SKM-1 (cell line): ENCODE results near the gene PARN.
"Not testable (repeated sequence)": the region's sequence is repeated elsewhere in the genome, so short reads cannot be mapped to it uniquely, and the experiment has no call there.

Experiments
- DNase-seq: peaks from one replicate; lab custom pipeline; 2025; ENCODE audit not compliant: unreplicated experiment; lab: John Stamatoyannopoulos, UW

Gene PARN, protein sequence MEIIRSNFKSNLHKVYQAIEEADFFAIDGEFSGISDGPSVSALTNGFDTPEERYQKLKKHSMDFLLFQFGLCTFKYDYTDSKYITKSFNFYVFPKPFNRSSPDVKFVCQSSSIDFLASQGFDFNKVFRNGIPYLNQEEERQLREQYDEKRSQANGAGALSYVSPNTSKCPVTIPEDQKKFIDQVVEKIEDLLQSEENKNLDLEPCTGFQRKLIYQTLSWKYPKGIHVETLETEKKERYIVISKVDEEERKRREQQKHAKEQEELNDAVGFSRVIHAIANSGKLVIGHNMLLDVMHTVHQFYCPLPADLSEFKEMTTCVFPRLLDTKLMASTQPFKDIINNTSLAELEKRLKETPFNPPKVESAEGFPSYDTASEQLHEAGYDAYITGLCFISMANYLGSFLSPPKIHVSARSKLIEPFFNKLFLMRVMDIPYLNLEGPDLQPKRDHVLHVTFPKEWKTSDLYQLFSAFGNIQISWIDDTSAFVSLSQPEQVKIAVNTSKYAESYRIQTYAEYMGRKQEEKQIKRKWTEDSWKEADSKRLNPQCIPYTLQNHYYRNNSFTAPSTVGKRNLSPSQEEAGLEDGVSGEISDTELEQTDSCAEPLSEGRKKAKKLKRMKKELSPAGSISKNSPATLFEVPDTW

GRCh38 chr16:14629919-14630619, at the start of gene PARN:
Gene PARN, minus strand, starts transcription at chr16:14630260. Its CDS starts 135 bp downstream, at chr16:14630125.
- DNase-seq: peak; percentile 95

DNA sequence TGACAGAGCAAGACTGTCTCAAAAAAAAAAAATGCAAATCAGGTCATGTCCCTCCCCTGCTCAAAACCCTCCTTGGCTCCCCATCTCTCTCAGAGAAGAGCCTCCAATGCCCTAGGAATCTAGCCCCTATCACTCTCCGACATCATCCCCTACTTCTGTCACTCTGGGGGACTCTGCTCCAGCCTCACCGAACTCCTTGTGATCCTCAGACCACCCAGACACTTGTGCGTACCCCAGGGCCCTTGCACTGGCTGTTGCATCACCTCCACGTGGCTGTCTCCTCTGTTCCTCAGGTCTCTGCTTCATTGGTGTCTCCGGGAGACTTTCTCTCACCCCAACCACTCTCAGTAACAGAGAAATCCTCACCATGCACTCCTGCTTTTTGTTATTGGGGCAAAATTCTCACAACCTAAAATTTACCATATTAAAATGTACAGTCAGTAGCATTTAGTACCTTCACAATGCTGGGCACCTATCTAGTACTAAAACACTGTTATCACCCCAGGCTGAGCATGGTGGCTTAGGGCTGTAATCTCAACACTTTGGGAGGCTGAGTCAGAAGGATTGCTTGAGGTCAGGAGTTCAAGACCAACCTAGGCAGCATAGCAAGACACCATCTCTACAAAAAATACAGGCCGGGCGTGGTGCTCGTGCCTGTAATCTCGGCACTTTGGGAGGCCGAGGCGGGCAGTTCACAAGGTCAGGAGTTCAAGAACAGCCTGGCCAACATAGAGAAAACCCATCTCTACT, 48.9 kb upstream of the PARN start:
- no peak for DNase-seq

- no peak for DNase-seq
Observed at GRCh38 chr16:14677627-14678026, 47.6 kb upstream of the PARN start.

- DNase-seq: no peak
Observed at GRCh38 chr16:14676633-14677032, 46.6 kb upstream of the PARN start.

- DNase-seq: no peak
Observed at GRCh38 chr16:14672403-14672971, 42.4 kb upstream of the PARN start.

DNA sequence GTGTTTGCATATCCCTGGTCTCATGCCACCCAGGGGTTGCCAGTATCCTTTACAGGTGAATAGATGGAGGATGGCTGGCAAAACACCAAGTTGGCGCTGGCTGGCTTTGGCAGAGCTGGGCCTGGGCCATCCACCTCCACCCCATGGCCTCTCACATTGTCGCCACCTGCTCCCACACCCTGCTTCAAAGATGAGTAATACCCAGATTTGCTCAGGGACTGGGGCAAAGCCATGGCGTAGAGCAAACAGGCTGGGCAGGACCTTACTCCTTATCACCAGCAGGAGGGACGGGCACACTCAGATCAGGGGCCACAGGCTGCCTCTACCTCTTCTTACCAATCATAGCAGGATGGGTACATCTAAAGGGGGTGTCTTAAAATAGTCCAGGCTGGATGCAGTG, 39.7 kb upstream of the PARN start:
- DNase-seq: no peak

GRCh38 chr16:14668556-14669223, 38.6 kb upstream of the PARN start:
- DNase-seq: no peak

GRCh38 chr16:14667347-14668266, 37.5 kb upstream of the PARN start:
- no peak for DNase-seq

DNA sequence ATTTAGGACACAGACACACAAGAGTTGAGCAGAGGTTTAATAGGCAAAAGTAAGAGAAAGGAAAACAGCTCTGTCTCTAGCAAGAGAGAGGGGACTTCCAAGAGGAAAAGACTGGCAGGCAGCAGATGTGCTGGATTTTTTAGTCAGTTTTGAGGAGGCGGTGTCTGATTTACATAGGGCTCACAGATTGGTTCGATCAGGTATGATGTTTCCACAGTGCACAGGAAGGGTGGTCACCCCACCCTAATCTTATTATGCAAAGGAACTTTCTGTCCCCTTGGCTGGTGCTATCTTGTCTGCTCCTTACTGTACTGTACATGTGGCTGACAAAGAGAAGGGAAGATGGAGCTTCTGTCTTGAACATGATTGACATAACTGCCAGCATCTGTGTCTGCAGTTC, 28.0 kb upstream of the PARN start:
- no peak for DNase-seq

GRCh38 chr16:14652726-14653125, 22.7 kb upstream of the PARN start:
- DNase-seq: no peak

- DNase-seq: no peak
Observed at GRCh38 chr16:14650629-14651028, 20.6 kb upstream of the PARN start.

DNA sequence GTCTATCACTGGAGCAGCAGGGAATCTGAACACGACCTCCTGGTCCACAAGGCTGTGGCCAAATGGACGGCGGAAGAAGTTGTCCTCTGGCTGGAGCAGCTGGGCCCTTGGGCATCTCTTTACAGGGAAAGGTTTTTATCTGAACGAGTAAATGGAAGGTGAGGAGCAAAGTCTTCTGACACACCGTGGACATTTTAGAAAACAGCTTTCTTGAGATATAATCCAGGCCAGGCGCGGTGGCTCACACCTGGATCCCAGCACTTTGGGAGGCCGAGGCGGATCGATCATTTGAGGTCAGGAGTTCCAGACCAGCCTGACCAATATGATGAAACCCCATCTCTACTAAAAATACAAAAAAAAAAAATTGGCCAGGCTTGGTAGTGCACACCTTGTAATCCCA, 19.8 kb upstream of the PARN start:
- no peak for DNase-seq

GRCh38 chr16:14641926-14642325, 11.9 kb upstream of the PARN start:
- DNase-seq: no peak

DNA sequence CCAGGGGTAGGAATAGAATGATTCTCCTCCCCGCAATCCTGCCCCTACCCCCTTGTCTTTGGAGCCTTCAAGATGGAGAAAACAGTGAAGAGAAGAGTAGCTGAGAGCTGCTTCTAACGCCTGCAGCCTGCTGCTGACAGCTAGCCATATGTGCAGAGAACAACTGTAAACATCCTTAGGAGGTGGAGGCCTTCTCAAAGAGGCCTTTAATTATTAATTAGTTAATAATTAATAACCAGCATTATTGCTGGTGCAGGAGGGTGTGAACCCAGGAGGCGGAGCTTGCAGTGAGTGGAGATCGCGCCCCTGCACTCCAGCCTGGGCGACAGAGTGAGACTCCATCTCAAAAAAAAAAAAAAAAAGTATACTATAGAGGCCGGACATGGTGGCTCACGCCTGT, 11.1 kb upstream of the PARN start:
- DNase-seq: no peak

- no peak for DNase-seq
Observed at GRCh38 chr16:14640538-14640937, 10.5 kb upstream of the PARN start.

- DNase-seq: not testable (repeated sequence)
Observed at GRCh38 chr16:14636951-14637240, 6.8 kb upstream of the PARN start.

DNA sequence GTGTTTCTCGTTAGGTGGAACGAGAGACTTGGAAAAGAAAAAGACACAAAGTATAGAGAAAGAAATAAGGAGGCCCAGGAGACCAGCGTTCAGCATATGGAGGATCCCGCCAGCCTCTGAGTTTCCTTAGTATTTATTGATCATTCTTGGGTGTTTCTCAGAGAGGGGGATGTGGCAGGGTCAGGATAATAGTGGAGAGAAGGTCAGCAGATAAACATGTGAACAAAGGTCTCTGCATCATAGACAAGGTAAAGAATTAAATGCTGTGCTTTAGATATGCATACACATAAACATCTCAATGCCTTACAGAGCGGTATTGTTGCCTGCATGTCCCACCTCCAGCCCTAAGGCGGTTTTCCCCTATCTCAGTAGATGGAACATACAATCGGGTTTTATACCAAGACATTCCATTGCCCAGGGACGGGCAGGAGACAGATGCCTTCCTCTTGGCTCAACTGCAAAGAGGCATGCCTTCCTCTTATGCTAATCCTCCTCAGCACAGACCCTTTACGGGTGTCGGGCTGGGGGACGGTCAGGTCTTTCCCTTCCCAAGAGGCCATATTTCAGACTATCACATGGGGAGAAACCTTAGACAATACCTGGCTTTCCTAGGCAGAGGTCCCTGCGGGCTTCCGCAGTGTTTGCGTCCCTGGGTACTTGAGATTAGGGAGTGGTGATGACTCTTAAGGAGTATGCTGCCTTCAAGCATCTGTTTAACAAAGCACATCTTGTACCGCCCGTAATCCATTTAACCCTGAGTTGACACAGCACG, 6.3 kb upstream of the PARN start:
- DNase-seq: not testable (repeated sequence)

DNA sequence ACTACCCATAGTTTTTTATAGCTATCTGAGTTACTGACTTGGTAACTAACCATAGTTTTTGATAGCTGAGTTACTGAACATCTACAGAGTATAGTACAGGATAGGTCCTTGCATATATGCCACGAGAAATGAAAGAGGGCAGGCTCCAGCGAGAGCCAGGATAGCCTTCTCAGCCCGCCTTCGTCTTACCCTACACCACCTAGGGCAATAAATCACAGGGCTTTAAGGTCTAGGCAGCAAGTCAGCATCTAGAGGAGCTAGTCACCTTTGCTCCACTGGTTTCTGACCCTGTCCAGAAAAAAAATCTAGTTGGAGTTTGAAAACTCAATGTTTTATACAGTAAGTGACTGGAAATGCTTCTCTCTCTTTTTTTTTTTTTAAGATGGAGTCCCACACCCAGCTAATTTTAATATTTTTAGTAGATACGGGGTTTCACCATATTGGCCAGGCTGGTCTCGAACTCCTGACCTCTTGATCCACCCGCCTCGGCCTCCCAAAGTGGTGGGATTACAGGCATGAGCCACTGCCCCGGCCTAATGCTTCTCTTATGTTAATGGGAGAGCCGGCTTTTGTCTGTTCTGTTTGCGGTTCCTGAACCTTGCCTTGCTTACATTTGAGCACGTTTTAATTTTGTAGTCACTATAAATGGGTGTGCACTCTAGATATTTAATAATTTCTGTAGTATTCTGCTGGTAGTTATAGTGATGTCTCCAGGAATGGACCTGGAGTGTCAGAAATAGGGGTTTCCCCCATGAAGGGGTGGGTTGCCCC, 5.5 kb upstream of the PARN start:
- DNase-seq: no peak
